Breast epithelium (tissue), 4 donors: Measurements from ENCODE around the gene KDM4C. TPM values are rescaled to one million over a fixed set of nuclear protein-coding genes. Genes with fewer than 3 reads are reported as not detected.
"Not testable (repeated sequence)": the region's sequence is repeated elsewhere in the genome, so short reads cannot be mapped to it uniquely, and the experiment has no call there.

Source experiments
- DNase-seq, 2 donors: peaks; one replicate each; pipeline ENCODE4 v3.0.0-alpha.2; 2019; ENCODE audit warnings: low spot score in 2 of 2
- H3K27ac ChIP-seq, 2 donors: fragments of 200-600 bp; sonication (generic) in 1 of 2; one replicate each; pipeline ENCODE4 v1.5.1; 2016 to 2019; ENCODE audit warnings: mild to moderate bottlenecking in 1 of 2
- H3K27me3 ChIP-seq, 2 donors: fragments of 200-600 bp; sonication (generic) in 1 of 2; one replicate each; pipeline versions ENCODE4 v1.5.1 to v1.6.0; 2017 to 2019; ENCODE audit warnings: control low read depth in 1 of 2, mild to moderate bottlenecking in 1 of 2
- H3K36me3 ChIP-seq: fragments of 200-600 bp; one replicate; pipeline ENCODE4 v1.5.1; 2019
- H3K4me1 ChIP-seq, 2 donors: fragments of 200-600 bp; sonication (generic); one replicate each; pipeline ENCODE4 v1.5.1; 2016 to 2019; ENCODE audit warnings: control low read depth in 1 of 2
- H3K4me3 ChIP-seq, 3 donors: fragments of 200-600 bp; sonication (generic); 1 replicate in 2 of 3; 2 replicates in 1 of 3; pipeline ENCODE4 v1.5.1; 2016 to 2019; ENCODE audit warnings: mild to moderate bottlenecking in 3 of 3, moderate library complexity in 2 of 3
- H3K9me3 ChIP-seq, 2 donors: fragments of 200-600 bp; sonication (generic) in 1 of 2; one replicate each; pipeline ENCODE4 v1.5.1; 2016 to 2019; ENCODE audit warnings: control low read depth in 1 of 2
- POLR2A ChIP-seq: fragments of 450-650 bp; IDR thresholded peaks from one replicate; pipeline ENCODE4 v1.6.1; 2016; ENCODE audit warnings: antibody characterized with exemption, mild to moderate bottlenecking, moderate library complexity
- POLR2AphosphoS5 ChIP-seq, 3 donors: sonication (generic); formaldehyde crosslinking; IDR thresholded peaks; one replicate each; pipeline ENCODE4 v1.6.1; 2017; ENCODE audit warnings: antibody characterized with exemption in 3 of 3
- intact Hi-C: fragments of 100-400 bp; cut with DNase I; formaldehyde crosslinking; loops from one replicate; pipeline ENCODE4 v1.15.1; 2023; ENCODE audit warnings: low total_unique reads
- total RNA-seq, 3 donors: library from RNA; depleted of rRNA; stranded (reverse); fragments of >200 nt; gene quantifications; one replicate each; pipeline ENCODE4 v1.1.0, GENCODE V29; 2016
- TF ChIP-seq, protein P1 (sequence below), 3 donors: fragments of 450-650 bp; IDR thresholded peaks; one replicate each; pipeline ENCODE4 v1.5.1; 2016 to 2017; ENCODE audit warnings: antibody characterized with exemption in 3 of 3, mild to moderate bottlenecking in 3 of 3, moderate library complexity in 3 of 3

Gene KDM4C
- total RNA-seq, 3 donors from 2014 or later = 37.8 to 80.9 (median 60.0) TPM

DNA sequence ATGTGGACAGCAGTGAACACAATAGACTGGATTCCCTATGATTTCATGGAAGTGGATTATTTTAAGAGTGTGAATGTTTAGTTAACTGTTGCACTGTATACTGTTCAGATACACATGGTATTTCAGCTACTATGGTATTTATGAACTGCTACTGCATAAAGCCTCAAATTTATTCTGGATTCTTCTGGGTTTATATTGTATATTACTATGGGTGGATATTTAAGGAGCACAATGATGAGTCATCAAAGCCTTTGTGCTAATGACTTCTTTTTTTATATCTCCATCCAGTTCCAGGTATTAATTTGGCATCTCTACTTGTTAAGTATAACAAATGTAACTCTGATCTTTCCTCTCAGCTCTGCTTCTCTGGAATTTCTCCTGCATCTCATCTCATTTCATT is 6.8 kb downstream of the KDM4C start:
- no peak for DNase-seq
- H3K9me3 ChIP-seq = no peaks in the 10 kb centered on the region
- H3K4me3 ChIP-seq = no peak overlapping the region
- TF ChIP-seq, protein P1, sequence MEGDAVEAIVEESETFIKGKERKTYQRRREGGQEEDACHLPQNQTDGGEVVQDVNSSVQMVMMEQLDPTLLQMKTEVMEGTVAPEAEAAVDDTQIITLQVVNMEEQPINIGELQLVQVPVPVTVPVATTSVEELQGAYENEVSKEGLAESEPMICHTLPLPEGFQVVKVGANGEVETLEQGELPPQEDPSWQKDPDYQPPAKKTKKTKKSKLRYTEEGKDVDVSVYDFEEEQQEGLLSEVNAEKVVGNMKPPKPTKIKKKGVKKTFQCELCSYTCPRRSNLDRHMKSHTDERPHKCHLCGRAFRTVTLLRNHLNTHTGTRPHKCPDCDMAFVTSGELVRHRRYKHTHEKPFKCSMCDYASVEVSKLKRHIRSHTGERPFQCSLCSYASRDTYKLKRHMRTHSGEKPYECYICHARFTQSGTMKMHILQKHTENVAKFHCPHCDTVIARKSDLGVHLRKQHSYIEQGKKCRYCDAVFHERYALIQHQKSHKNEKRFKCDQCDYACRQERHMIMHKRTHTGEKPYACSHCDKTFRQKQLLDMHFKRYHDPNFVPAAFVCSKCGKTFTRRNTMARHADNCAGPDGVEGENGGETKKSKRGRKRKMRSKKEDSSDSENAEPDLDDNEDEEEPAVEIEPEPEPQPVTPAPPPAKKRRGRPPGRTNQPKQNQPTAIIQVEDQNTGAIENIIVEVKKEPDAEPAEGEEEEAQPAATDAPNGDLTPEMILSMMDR (IDR thresholded peaks at IDR 0.05) = no peak
- no peak for TF ChIP-seq POLR2AphosphoS5 (IDR thresholded peaks at IDR 0.05)
- TF ChIP-seq POLR2A = no peak
- no peaks in the 10 kb centered on the region for H3K27me3 ChIP-seq
- intact Hi-C loops = no loop called here
- no peaks in the 10 kb centered on the region for H3K36me3 ChIP-seq
- no peaks in the 10 kb centered on the region for H3K4me1 ChIP-seq
- H3K27ac ChIP-seq = no peak overlapping the region

DNA sequence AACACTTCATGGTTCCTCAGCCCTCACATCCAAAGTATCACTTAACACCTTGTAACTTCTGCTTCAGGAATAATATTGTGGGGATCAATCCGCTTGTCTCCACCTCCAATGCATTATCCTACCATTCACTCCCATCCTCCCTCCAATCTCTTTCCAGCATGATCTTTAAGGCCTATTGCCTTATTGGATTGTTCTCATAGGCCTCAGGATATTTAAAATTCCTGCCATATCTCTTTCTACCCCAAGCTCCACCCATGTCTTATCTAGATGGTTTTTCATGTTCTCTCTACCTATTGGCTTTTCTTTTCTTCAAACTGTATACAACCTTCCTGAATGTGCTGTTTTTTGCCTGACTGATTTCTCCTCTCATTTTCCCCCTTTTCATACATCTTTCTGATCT is 7.2 kb downstream of the KDM4C start:
- intact Hi-C loops = no loop called here
- Histone ChIP-seq H3K27me3 (no peaks in the 10 kb centered on the region), H3K36me3 (no peaks in the 10 kb centered on the region), H3K4me3 (no peak overlapping the region), H3K27ac (no peak overlapping the region), H3K4me1 (no peaks in the 10 kb centered on the region), H3K9me3 (no peaks in the 10 kb centered on the region)
- TF ChIP-seq, protein P1 (IDR thresholded peaks at IDR 0.05) = no peak
- TF ChIP-seq POLR2A (no peak), POLR2AphosphoS5 (IDR thresholded peaks at IDR 0.05) (no peak)
- DNase-seq = no peak

DNA sequence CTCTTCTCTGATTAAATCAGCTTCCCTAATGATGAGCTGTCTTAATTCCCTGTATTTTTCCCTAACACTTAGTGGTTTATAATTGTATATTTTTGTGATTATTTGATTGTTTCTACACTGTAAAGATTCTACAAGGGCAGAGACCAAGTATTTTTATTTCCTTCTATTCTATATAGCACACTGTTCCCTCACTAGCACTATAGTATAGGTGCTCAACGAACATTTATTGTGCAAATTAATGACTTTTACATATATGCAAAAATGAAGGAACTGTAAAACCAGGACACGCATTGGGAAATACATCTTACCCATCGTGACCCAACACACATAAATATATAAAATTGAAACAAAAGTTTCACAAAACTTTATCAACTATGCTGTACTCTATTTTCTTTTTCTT is 7.6 kb downstream of the KDM4C start:
- no peaks in the 10 kb centered on the region for H3K36me3 ChIP-seq
- no peak overlapping the region for H3K4me3 ChIP-seq
- no peaks in the 10 kb centered on the region for H3K27me3 ChIP-seq
- H3K9me3 ChIP-seq = no peaks in the 10 kb centered on the region
- TF ChIP-seq, protein P1 (IDR thresholded peaks at IDR 0.05) = no peak
- TF ChIP-seq POLR2AphosphoS5 (IDR thresholded peaks at IDR 0.05) = no peak
- no peak for TF ChIP-seq POLR2A
- H3K27ac ChIP-seq = no peak overlapping the region
- no peak for DNase-seq
- intact Hi-C loops = no loop called here
- H3K4me1 ChIP-seq = no peaks in the 10 kb centered on the region

DNA sequence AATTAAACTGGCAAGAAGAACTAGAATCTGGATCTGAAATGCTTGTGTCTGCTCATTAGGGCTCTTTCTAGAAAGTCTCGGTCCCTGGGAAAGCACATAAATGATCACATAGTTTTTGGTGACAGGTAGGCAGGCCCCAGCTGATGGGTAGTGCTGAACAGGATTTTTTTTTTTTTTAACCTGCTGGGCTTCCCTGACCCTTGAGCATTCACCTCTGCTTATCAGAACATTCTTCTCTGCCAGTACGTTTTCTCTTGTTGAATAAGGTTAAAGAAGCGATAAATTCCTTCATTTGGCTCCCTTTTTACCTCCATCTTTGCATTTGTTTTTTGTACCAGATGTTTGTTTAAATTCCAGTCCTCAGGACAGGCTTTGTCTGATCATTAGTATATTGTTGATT is 8.8 kb downstream of the KDM4C start:
- Histone ChIP-seq H3K27me3 (no peaks in the 10 kb centered on the region), H3K27ac (no peak overlapping the region), H3K4me1 (no peaks in the 10 kb centered on the region), H3K9me3 (no peaks in the 10 kb centered on the region), H3K4me3 (no peak overlapping the region), H3K36me3 (no peaks in the 10 kb centered on the region)
- no peak for DNase-seq
- intact Hi-C loops = no loop called here
- no peak for TF ChIP-seq POLR2A
- TF ChIP-seq, protein P1 (IDR thresholded peaks at IDR 0.05) = no peak
- no peak for TF ChIP-seq POLR2AphosphoS5 (IDR thresholded peaks at IDR 0.05)

DNA sequence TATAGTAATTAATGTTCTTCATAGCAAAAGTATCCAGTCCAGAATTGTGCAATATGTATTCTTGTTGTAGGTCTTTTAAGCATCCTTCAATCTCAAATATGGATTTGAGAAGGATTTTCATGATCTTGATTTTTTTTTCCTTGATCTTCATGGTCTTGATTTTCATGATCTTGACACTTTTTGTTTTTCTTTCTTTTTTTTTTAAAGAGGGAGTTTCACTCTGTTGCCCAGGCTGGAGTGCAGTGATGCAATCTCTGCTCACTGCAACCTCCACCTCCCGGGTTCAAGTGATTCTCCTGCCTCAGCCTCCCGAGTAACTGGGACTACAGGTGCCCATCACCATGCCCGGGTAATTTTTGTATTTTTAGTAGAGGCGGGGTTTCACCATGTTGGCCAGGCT is 10.8 kb downstream of the KDM4C start:
- DNase-seq = not testable (repeated sequence)

DNA sequence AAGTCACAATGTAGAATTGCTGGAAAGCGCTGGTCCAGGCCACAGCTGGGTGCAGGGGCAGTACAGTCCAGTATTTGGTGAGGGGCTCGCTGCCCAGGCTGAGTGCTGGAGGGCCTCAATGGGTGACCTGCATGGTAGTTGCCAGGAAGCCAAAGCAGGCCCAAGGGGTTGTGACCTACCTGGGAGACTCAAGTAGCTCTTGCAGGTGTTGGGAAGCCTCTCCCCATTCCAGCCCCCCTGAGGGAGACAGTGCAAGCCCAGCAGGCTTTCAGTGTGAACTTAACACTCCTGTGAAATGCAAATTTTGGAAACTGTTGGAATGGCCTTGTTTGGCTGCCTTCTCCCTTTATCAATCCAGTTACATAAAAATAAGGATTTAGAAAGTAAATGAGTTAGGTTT is 13.9 kb downstream of the KDM4C start:
- no peaks in the 10 kb centered on the region for H3K27me3 ChIP-seq
- H3K4me3 ChIP-seq = no peak overlapping the region
- H3K9me3 ChIP-seq = no peaks in the 10 kb centered on the region
- H3K27ac ChIP-seq = no peak overlapping the region
- no peaks in the 10 kb centered on the region for H3K36me3 ChIP-seq
- TF ChIP-seq POLR2A (no peak), POLR2AphosphoS5 (IDR thresholded peaks at IDR 0.05) (no peak)
- TF ChIP-seq, protein P1 (IDR thresholded peaks at IDR 0.05) = no peak
- no peaks in the 10 kb centered on the region for H3K4me1 ChIP-seq
- DNase-seq = no peak
- intact Hi-C loops = no loop called here

More for the DNA sequence above, 10.8 kb downstream of the KDM4C start:
- H3K9me3 ChIP-seq, H3K4me1 ChIP-seq, intact Hi-C loops, H3K36me3 ChIP-seq, H3K4me3 ChIP-seq, H3K27ac ChIP-seq, H3K27me3 ChIP-seq: not testable (repeated sequence)
